Measurements from ENCODE around the gene UGT1A6. TPM values are rescaled to one million over a fixed set of nuclear protein-coding genes. Genes with fewer than 3 reads are reported as not detected.

The UGT1A6 gene
- total RNA-seq, 1 experiment from 2014 or later, result 549 TPM

DNA sequence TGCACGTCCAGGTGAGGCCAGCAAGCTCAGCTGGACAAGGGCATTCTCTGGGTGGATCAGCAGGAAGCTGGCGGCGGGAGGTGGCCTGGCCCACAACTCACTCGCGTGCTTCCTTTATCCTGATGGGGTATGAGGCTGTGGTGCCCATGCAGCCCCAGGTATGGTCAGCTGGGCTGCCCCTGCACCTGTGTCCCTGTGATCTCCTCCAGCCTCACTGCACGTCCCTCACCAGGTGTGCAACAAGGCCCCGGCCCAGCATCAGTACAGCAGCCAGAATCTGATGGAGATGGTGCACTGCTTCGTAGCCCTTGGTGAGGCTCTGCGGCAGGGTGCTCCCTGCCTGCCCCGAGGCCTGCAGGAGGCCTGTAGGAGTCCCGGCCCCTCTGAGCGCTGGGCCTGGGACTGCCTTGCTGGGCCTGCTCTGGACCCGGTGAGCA, 103.1 kb downstream of the UGT1A6 start:
- ChIA-PET POLR2A (ENCODE audit: unreplicated experiment) (no interaction called here), CTCF (no interaction called here)
- no peak for DNase-seq
- Histone ChIP-seq H3K4me3 (no peak overlapping the region), H4K20me1 (ENCODE audit: insufficient read depth) (no peaks in the 10 kb centered on the region), H3F3A (ENCODE audit: insufficient read depth, low read depth) (no peaks in the 10 kb centered on the region), H3K79me2 (ENCODE audit: low read depth) (no peaks in the 10 kb centered on the region), H3K9me2 (ENCODE audit: insufficient read depth) (no peaks in the 10 kb centered on the region), H3K9me3 (ENCODE audit: insufficient read depth, low read depth) (no peaks in the 10 kb centered on the region), H3K27me3 (ENCODE audit: insufficient read depth, low read depth) (no peaks in the 10 kb centered on the region), H3K27ac (no peak overlapping the region), H3K4me1 (replicated peaks; ENCODE audit: insufficient read depth) (peaks cover under 1% of the 10 kb centered on the region; the same call in 1 of the 2 replicates), H3K4me2 (no peak overlapping the region), H2AFZ (no peak overlapping the region), H3K36me3 (ENCODE audit: low read depth) (no peaks in the 10 kb centered on the region)
- intact Hi-C loops (cut with micrococcal nuclease; ENCODE audit: unreplicated experiment), result no loop called here
- no TSS peak for BruUV-seq (replicated peaks)
- TF ChIP-seq, protein P1, sequence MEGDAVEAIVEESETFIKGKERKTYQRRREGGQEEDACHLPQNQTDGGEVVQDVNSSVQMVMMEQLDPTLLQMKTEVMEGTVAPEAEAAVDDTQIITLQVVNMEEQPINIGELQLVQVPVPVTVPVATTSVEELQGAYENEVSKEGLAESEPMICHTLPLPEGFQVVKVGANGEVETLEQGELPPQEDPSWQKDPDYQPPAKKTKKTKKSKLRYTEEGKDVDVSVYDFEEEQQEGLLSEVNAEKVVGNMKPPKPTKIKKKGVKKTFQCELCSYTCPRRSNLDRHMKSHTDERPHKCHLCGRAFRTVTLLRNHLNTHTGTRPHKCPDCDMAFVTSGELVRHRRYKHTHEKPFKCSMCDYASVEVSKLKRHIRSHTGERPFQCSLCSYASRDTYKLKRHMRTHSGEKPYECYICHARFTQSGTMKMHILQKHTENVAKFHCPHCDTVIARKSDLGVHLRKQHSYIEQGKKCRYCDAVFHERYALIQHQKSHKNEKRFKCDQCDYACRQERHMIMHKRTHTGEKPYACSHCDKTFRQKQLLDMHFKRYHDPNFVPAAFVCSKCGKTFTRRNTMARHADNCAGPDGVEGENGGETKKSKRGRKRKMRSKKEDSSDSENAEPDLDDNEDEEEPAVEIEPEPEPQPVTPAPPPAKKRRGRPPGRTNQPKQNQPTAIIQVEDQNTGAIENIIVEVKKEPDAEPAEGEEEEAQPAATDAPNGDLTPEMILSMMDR (conservative IDR thresholded peaks at IDR 0.05), result no peak
- no peak for TF ChIP-seq EZH2 (IDR thresholded peaks at IDR 0.05; ENCODE audit: low read depth)

DNA sequence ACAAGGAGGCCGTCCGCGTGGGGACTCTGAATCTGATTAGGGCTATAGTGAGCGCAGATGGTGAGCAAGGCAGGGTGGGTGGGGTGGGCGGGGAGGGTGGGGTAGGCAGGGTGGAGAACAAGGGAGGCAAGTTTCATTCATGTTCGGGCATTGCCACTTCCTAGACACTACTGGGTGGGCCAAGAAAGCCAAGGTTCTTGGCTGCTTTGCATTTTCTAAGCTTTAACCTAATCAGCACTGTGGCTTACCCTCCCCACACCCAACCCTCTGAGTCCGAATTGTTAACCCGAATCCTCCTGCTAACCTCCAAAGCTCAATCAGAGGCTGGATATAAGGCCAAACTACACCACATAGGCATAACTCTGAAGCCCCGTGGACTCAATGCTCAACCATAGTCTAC, 103.6 kb downstream of the UGT1A6 start:
- CTCF ChIA-PET, result no interaction called here
- DNase-seq, result no peak
- Histone ChIP-seq H3K36me3 (ENCODE audit: low read depth) (no peaks in the 10 kb centered on the region), H3F3A (ENCODE audit: insufficient read depth, low read depth) (no peaks in the 10 kb centered on the region), H3K4me3 (no peak overlapping the region), H2AFZ (no peak overlapping the region), H4K20me1 (ENCODE audit: insufficient read depth) (no peaks in the 10 kb centered on the region), H3K4me2 (no peak overlapping the region), H3K9me3 (ENCODE audit: insufficient read depth, low read depth) (no peaks in the 10 kb centered on the region), H3K79me2 (ENCODE audit: low read depth) (no peaks in the 10 kb centered on the region), H3K9me2 (ENCODE audit: insufficient read depth) (no peaks in the 10 kb centered on the region), H3K27ac (no peak overlapping the region), H3K27me3 (ENCODE audit: insufficient read depth, low read depth) (no peaks in the 10 kb centered on the region), H3K4me1 (replicated peaks; ENCODE audit: insufficient read depth) (peaks cover 6% of the 10 kb centered on the region)
- TF ChIP-seq, protein P1 (conservative IDR thresholded peaks at IDR 0.05), result no peak
- no peak for TF ChIP-seq EZH2 (IDR thresholded peaks at IDR 0.05; ENCODE audit: low read depth)
- POLR2A ChIA-PET (ENCODE audit: unreplicated experiment), result no interaction called here
- BruUV-seq (replicated peaks), result no TSS peak
- intact Hi-C loops (cut with micrococcal nuclease; ENCODE audit: unreplicated experiment), result no loop called here

DNA sequence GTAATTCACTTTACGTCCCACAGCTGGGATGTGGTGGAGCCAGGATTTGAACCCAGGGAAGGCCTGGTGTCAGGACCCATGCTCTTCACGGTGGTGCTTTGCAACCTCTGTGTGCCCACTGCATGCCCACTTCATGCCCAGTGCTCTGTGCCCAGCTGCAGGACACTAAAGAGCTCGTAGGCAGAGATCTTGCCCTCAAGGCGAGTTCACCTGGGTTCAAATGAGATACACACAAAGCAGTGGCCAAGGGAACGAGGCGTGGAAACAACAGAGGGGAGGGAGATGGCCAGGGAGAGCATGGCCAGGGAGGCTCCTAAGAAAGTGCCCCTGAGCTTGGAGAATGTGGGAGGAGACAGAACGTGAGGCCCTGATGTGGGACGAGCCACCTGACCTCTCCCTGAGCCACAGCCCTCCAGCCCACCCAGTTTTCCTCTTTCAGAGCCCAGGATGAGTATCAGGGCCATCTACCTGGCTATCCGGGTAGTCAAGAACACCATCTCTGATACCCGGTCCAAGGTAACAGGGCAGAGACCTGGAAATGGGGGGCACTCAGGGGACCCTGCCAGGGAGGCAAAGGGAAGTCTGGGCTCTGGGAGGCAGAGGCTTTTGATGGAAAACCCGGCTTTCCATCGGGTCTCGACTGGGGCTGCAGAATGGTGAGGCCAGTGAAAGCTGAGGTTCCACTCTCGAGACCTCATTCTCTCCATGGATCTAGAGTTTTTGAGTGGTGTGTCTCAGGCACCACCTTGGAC, 105.8 kb downstream of the UGT1A6 start:
- BruUV-seq (replicated peaks), result no TSS peak
- no peaks in the 10 kb centered on the region for H3K9me2 ChIP-seq (ENCODE audit: insufficient read depth)
- no peak overlapping the region for H2AFZ ChIP-seq
- H4K20me1 ChIP-seq (ENCODE audit: insufficient read depth), result no peaks in the 10 kb centered on the region
- no peaks in the 10 kb centered on the region for H3F3A ChIP-seq (ENCODE audit: insufficient read depth, low read depth)
- CTCF ChIA-PET, result no interaction called here
- POLR2A ChIA-PET (ENCODE audit: unreplicated experiment), result no interaction called here
- H3K4me2 ChIP-seq, result no peak overlapping the region
- TF ChIP-seq EZH2 (IDR thresholded peaks at IDR 0.05; ENCODE audit: low read depth), result no peak
- TF ChIP-seq, protein P1 (conservative IDR thresholded peaks at IDR 0.05), result no peak
- H3K4me1 ChIP-seq (replicated peaks; ENCODE audit: insufficient read depth), result peaks cover 7% of the 10 kb centered on the region
- no peak overlapping the region for H3K27ac ChIP-seq
- no peak overlapping the region for H3K4me3 ChIP-seq
- H3K27me3 ChIP-seq (ENCODE audit: insufficient read depth, low read depth), result no peaks in the 10 kb centered on the region
- intact Hi-C loops (cut with micrococcal nuclease; ENCODE audit: unreplicated experiment), result no loop called here
- H3K9me3 ChIP-seq (ENCODE audit: insufficient read depth, low read depth), result no peaks in the 10 kb centered on the region
- H3K79me2 ChIP-seq (ENCODE audit: low read depth), result no peaks in the 10 kb centered on the region
- H3K36me3 ChIP-seq (ENCODE audit: low read depth), result no peaks in the 10 kb centered on the region
- no peak for DNase-seq
